Urinary bladder (tissue), 4 donors: Measurements from ENCODE around the gene CSH2. TPM values are rescaled to one million over a fixed set of nuclear protein-coding genes. Genes with fewer than 3 reads are reported as not detected.

Source experiments
- DNase-seq: peaks from one replicate; pipeline ENCODE4 v3.0.0-alpha.2; 2015; ENCODE audit errors: extremely low spot score
- H3K27ac ChIP-seq: one replicate; pipeline ENCODE4 v1.5.1; 2013; ENCODE audit warnings: low read depth, mild to moderate bottlenecking, moderate library complexity
- H3K36me3 ChIP-seq: one replicate; pipeline ENCODE4 v1.6.1; 2013; ENCODE audit warnings: mild to moderate bottlenecking, moderate library complexity; ENCODE audit not compliant: insufficient read depth
- H3K4me1 ChIP-seq: one replicate; pipeline ENCODE4 v1.6.1; 2013; ENCODE audit warnings: mild to moderate bottlenecking, moderate library complexity; ENCODE audit not compliant: insufficient read depth
- H3K4me3 ChIP-seq: one replicate; pipeline ENCODE4 v1.5.1; 2013; ENCODE audit warnings: low read depth, low read length
- WGBS: extraction: QIAGEN DNeasy Blood & Tissue Kit; methylation state at CpG from one replicate; pipeline ENCODE4 v1.1.7; 2013; 5-methylcytosine and 5-hydroxymethylcytosine counted together
- polyA plus RNA-seq: library from polyadenylated mRNA; stranded (reverse); fragments of 200-250 nt; gene quantifications from one replicate; pipeline ENCODE4 v1.2.3, GENCODE V29; 2013
- total RNA-seq: library from RNA; depleted of rRNA; stranded (reverse); fragments of >200 nt; gene quantifications from one replicate; pipeline ENCODE4 v1.2.3, GENCODE V29; 2014
- donor health status: healthy with polysubstance abuse.
- donor health status: healthy.

The CSH2 gene
- total and polyA plus RNA-seq, 2 donors: not detected

DNA sequence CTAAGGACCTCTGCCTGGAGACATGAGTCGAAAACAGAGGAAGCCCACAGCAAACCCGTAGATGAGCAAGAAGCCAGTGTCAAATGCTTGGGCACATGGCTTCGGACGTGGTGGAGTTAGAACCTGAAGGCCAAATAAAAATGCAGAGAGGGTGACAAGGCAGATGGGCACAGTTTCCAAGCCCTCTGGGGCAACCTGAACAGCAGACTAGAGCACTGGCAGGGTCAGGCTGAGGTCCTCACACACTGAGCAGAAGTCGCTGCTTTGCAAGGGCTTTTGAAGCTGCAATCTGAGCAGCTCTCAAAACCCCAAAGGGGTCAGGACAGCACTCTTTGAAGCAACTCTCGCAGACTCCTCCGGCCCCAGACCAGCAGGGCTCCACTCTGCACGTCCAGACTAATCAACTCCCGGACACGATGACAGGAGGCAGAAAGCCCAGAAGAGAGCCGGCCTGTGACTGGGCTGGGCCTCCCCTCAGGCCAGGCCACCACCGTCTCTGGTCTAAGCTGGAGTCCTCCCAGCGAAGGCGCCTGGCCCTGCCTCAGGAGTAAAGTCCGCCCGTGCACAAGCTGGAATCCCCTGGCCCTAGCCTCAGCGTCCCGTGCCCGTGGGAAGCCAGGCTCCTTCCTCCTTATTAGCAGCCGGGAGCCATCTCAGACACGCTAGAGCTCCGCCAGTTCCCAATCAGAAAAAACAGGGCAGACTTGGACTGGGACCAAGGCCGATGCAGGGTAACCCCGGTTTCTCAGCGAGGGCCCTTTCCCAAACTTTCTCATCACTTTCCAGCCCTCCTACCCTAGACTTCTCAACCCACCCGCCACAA, 31.9 kb downstream of the CSH2 start:
- Histone ChIP-seq H3K27ac (peak overlapping the region; percentile 85), H3K4me3 (peak overlapping the region; percentile 96), H3K36me3 (no peaks in the 10 kb centered on the region), H3K4me1 (no peaks in the 10 kb centered on the region)
- 3% methylated on average over 26 of the region's 26 CpGs for WGBS
- DNase-seq: no peak

DNA sequence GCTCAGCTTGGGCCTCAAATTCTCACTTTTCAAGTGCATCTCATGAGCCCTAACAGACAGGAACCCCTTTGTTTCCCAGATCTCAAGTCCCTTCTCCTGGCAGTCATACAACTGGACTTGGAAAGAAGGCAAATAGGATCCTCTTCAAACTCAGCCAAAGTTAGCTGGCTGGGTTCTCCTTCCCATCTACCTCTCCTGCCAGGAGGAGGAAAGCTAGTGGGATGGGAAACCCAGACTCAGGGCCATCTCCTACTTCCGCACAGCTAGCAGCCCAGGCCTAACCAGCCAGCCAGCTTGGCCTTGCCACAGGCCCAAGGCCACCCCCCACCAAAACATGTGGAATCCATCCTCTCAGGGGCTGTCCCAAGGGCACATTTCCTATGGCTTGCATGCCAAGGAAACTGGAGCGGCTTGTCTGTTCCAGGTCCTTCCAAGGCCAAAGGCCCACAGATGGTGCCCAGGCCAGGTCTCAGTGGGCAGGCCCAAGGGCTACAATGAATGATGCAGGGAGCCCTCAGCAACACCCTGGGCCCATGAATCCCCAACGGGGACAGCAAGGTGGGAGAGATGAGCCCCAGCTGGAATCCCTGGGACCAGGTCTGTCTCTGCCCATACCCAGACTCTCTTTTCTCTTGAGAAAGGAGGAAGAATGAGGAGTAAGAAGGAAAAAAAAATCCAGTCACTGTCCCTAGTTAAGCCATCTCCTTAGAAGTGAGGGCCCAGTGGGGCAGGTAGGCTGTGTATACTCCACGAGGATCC, 32.7 kb downstream of the CSH2 start:
- WGBS: 44% methylated on average over 4 of the region's 4 CpGs
- Histone ChIP-seq H3K36me3 (no peaks in the 10 kb centered on the region), H3K4me3 (peak overlapping the region; percentile 96), H3K27ac (peak overlapping the region; percentile 46), H3K4me1 (no peaks in the 10 kb centered on the region)
- no peak for DNase-seq

DNA sequence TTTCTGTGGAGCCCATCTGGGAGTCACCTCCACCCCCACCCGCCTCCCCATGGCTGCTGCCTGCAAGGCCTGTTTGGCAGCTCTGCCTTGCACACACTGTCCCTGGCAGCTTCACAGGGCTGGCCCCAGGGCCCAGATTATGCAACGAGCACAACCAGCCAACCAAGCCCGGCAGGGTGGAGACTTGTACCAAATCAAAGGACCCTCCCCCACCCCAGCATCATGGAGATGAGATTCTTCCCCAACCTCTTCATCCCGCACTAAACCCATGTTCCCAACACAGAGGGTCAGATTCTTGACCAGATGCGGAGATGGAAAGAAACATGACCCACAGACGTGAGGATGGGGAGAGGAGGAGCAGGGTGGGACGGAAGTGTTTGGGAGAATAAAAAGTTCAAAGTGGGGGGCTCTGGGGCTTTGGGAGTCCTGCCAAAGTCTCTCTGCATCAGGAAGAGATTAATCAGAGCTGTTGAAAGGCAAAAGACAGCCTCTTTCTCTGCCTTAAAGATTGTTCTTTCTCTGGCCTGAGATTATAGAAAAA, 34.8 kb downstream of the CSH2 start:
- WGBS: 21% methylated on average over 7 of the region's 7 CpGs
- DNase-seq: peak; percentile 36
- H3K4me3 ChIP-seq: no peak overlapping the region
- H3K4me1 ChIP-seq: no peaks in the 10 kb centered on the region
- peak overlapping the region; percentile 28 for H3K27ac ChIP-seq
- no peaks in the 10 kb centered on the region for H3K36me3 ChIP-seq

DNA sequence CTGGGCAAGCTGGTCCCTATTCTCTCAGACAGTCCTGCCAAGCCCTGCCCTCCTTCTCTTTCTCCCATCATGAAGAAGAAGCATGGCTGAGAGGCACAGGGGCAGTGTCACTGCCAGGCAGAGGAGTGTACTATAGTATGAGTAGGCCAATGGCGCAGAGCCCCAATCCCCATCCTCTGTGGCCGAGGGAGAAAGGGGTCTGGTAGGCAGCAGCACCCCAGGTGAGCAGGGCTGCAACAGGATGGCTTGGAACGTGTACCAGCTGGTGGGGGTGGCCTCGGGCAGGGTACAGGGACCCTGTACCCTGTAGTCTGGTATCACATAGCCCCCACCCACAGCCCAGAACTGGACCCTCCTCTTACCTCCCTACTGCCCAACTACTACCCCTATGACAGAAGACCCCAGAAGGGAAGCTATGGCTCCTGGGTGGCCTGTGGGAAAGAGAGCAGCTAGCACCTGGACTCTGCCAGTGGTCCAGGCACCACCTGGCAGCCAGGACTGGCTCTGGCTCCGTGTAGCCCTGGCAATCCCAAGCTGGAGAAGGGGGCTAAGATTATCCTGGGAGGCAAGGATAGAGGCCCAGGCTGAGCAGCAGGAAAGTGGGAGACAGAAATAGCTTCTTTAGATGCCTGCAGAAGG, 35.4 kb downstream of the CSH2 start:
- DNase-seq: no peak
- no peak overlapping the region for H3K4me3 ChIP-seq
- H3K27ac ChIP-seq: peak overlapping the region; percentile 62

DNA sequence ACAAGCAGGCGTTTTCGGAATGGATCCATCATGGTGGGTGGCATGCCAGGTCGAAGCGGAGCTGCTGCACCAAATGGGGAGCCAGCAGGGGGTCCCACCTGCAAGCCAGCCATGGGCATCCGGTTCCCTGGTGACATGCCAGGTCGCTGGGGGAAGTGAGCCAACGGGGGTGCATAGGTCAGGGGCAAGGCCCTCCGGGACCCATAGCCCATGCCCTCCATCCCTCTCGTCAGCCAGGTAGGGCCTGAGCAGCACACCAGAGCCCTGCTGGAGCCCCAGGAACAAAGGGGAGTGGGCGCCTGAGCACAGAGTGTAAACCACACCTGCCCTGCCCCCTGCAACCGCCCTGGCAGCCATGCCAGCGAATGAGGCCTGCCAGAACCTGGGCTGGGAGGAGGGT, 36.0 kb downstream of the CSH2 start:
- H3K4me3 ChIP-seq: no peak overlapping the region
- peaks cover 2% of the 10 kb centered on the region for H3K36me3 ChIP-seq
- no peaks in the 10 kb centered on the region for H3K4me1 ChIP-seq
- no peak for DNase-seq
- H3K27ac ChIP-seq: no peak overlapping the region
- WGBS: 92% methylated on average over 12 of the region's 12 CpGs

More for the DNA sequence above, 35.4 kb downstream of the CSH2 start:
- H3K4me1 ChIP-seq: no peaks in the 10 kb centered on the region
- H3K36me3 ChIP-seq: no peaks in the 10 kb centered on the region
- 74% methylated on average over 5 of the region's 5 CpGs for WGBS

DNA sequence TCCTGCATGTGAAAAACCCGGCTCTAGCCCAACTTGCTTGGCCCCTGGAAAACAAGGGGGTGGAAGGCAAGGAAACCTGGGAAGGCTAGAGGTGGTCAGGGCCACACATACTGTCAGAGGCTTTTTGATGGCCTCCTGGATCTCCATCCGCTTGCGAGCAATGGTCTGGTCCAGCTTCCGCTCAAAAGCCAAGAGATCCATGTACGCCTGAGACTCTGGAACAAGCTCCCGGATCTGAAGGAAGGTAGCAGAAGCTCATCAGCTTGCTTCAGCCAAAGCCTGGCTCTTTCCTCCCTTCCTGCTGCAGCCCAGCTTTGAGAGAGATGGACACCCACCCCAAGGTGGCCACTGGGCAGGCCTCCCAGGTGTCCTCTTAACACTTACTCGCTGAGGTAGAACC, 36.7 kb downstream of the CSH2 start:
- DNase-seq: no peak
- H3K4me1 ChIP-seq: no peaks in the 10 kb centered on the region
- peaks cover 4% of the 10 kb centered on the region for H3K36me3 ChIP-seq
- 96% methylated on average over 7 of the region's 7 CpGs for WGBS
- H3K27ac ChIP-seq: no peak overlapping the region
- no peak overlapping the region for H3K4me3 ChIP-seq

DNA sequence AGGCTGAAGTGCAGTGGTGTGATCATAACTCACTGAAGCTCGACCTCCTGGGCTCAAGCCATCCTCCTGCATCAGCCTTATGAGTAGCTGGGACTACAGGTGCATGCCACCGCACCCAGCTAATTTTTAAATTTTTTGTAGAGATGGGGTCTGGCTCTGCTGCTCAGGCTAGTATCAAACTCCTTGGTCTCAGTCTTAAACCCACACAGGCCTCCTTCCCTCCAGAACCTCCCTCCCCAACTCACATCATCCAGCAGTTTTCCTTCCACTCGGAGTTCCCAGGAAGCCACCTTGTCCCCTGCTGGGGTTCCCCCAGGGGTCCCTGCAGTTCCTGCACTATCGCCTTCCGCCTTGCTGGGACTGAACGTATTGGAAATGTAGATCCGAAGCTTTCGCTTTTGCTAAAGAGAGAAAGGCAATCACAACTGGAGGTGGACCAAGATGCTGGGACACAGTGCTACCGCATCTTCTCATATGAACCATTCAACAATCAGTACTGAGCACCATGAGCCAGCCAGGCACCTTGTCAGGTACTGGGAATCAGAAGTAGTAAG, 38.2 kb downstream of the CSH2 start:
- Histone ChIP-seq H3K4me3 (no peak overlapping the region), H3K27ac (no peak overlapping the region), H3K4me1 (no peaks in the 10 kb centered on the region), H3K36me3 (peaks cover 4% of the 10 kb centered on the region)
- no peak for DNase-seq
- WGBS: 88% methylated on average over 9 of the region's 9 CpGs

DNA sequence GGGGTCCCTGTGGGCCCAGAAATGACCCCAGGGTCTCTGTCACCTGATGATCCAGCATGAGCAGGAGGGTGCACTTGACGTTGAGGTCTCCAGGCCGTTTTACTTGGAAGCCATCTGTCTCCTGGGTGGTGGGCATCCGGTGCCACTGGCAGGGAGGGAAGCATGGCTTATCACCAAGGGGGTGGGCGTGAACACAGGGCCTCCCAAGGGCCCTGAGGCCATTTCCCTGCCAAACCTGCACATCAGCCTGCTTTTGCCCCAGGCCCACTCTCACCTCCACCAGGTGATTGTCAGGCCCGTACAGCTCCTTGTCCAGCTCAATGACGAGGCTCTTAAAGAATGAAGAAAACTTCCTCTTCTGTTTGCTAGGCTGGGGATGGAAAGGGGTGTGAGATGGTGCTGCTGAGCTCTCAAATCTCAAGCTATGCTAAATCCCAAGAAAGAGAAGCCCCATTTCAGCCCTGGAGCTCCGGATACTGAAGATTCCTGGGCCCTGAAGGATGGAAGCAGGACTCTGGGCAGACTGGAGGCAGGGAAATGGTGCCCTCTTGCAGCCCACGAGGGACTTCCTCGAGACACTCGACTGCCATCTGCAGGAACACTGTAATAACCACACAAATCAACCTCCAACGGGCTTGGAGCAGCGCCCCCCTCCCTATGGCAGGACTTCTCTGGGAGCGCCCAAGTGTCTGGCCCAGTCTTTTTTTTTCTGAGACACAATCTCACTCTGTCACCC, 38.9 kb downstream of the CSH2 start:
- Histone ChIP-seq H3K4me3 (no peak overlapping the region), H3K36me3 (peaks cover 4% of the 10 kb centered on the region), H3K4me1 (no peaks in the 10 kb centered on the region), H3K27ac (no peak overlapping the region)
- DNase-seq: no peak
- 47% methylated on average over 13 of the region's 13 CpGs for WGBS

DNA sequence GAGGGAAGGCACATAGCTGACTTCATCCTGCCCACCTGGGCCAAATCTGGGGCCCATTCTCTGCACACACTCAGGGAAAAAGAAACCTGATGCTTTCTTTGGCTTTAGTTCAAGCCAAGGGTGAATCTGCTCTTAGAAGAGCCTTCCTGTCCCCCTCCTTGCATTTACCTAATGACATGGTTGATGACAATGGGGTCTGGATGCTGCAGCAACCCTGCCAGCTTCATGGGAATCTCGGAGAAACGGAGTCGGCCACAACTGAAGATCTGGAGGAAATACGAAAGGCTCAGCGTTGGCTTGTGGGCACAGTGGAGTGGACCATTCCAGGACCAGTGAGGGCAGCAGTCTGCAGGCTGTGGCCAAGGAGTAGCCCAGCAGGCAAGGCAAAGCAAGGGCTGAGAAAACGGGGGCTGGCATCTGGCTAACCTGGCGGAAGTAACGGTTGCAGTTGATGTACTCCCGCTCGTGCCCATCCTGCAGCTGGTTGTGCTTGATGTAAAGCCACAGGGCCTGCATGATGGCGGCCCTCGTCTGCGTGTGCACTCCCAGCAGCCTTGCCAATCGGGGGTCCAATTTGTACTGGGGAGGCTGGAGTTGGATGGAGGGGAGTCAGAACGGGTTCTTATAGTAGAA, 39.6 kb downstream of the CSH2 start:
- DNase-seq: no peak
- Histone ChIP-seq H3K27ac (no peak overlapping the region), H3K4me3 (no peak overlapping the region), H3K4me1 (no peaks in the 10 kb centered on the region), H3K36me3 (peaks cover 4% of the 10 kb centered on the region)
- 91% methylated on average over 15 of the region's 15 CpGs for WGBS

DNA sequence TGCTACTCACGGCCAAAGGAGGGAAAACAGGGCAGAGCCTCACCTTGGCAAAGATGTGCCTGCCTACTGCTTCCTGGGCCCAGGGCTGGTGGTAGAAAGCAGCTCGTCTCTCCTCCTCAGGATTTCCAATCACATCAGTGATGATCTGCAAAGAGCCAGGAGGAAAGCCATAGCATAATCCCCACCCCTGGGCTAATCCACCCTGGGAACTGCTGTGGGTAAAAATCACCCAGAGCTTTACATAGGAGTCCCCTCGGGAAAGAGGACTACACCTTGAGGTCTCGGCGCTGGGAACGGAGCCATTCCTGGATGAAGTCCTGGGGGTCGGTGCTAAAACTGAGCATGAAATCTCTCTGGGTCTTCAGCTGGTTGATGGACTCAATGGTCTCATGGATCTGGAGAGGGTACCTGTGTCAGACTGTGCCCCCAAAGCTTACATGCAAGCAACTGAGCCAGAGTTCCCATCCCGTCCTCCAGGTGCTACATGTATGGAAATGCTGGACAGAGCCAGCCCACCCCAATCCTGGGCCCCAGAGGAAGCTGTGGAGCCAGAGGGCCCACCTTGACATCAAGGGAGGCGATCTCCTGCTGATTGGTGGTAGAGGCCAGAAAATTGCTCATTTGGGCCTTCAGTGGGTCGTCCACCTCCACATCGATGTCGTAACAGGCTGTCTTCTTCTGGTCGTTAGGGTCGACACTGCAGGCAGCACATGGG, 40.3 kb downstream of the CSH2 start:
- H3K36me3 ChIP-seq: peaks cover 4% of the 10 kb centered on the region
- 81% methylated on average over 14 of the region's 14 CpGs for WGBS
- no peaks in the 10 kb centered on the region for H3K4me1 ChIP-seq

DNA sequence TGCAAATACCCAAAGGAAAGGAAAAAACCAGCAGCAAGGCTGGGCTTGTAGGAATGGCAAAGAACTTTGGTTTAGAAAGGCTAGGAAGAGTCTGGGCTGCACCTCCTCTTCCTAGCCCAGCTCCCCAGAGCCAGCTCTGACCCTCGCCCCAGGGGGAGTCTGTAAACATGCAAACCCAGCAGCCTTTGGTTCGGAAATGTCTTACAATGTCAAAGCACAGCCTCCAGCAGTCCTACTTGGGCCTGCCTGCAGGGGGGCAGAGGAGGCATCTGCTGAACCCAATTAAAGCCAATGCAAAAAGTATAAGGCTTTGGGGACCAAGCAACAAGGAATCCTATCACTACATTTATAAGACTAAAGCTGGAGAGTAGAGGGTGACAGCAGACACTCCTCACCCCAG, 41.0 kb downstream of the CSH2 start:
- Histone ChIP-seq H3K27ac (no peak overlapping the region), H3K4me3 (no peak overlapping the region), H3K36me3 (peaks cover 4% of the 10 kb centered on the region), H3K4me1 (no peaks in the 10 kb centered on the region)
- DNase-seq: no peak
- 71% methylated on average over 2 of the region's 2 CpGs for WGBS

More for the DNA sequence above, 40.3 kb downstream of the CSH2 start:
- no peak overlapping the region for H3K4me3 ChIP-seq
- no peak for DNase-seq
- no peak overlapping the region for H3K27ac ChIP-seq

DNA sequence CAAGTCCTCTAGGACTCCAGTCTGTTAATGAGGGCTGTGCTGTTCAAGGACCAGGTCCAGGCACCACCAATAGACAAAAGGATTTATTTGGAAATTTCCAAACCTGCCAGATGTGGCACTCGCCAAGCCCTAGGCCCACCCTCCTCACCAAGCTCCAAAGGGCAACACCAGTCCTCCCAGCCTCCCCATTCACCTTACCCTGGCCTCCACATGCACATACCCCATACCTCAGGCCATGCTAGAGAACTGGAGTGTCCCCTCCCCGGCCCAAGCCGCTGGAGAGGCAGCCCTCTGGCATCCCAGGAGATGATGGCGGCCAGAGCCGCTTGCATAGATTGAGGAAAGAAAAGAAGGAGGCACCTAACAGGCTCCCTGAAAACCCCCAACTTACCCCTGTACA, 41.5 kb downstream of the CSH2 start:
- no peak overlapping the region for H3K27ac ChIP-seq
- peaks cover 4% of the 10 kb centered on the region for H3K36me3 ChIP-seq
- WGBS: 87% methylated on average over 5 of the region's 5 CpGs
- H3K4me1 ChIP-seq: no peaks in the 10 kb centered on the region
- DNase-seq: no peak
- no peak overlapping the region for H3K4me3 ChIP-seq
